Measurements from ENCODE around the gene TMEM151B. TPM values are rescaled to one million over a fixed set of nuclear protein-coding genes. Genes with fewer than 3 reads are reported as not detected.

Gene TMEM151B
- polyA plus RNA-seq, 4 donors: 0.41 to 1.4 (median 0.98) TPM

- DNase-seq (ENCODE audit: low read depth in 4 of 4, low spot score in 2 of 4): no peak
These were observed 37.3 kb upstream of the TMEM151B start for GRCh38 chr6:44232676-44233566.

GRCh38 chr6:44233567-44234100, 36.6 kb upstream of the TMEM151B start:
- no peak for DNase-seq (ENCODE audit: low read depth in 4 of 4, low spot score in 2 of 4)

- DNase-seq (ENCODE audit: low read depth in 4 of 4, low spot score in 2 of 4): peak in 1 of 4 donors; percentile 65
These were observed 35.9 kb upstream of the TMEM151B start for GRCh38 chr6:44234101-44235025.

GRCh38 chr6:44235269-44235668, 35.0 kb upstream of the TMEM151B start:
- no peak for DNase-seq (ENCODE audit: low read depth in 4 of 4, low spot score in 2 of 4)

GRCh38 chr6:44235891-44236516, 34.2 kb upstream of the TMEM151B start:
- no peak for DNase-seq (ENCODE audit: low read depth in 4 of 4, low spot score in 2 of 4)

GRCh38 chr6:44237021-44237812, 33.0 kb upstream of the TMEM151B start:
- peak in 2 of 4 donors; percentile 63 to 73 for DNase-seq (ENCODE audit: low read depth in 4 of 4, low spot score in 2 of 4)

- DNase-seq (ENCODE audit: low read depth in 4 of 4, low spot score in 2 of 4): peak in 1 of 4 donors; percentile 68
These were observed 32.3 kb upstream of the TMEM151B start for GRCh38 chr6:44237813-44238433.

- no peak for DNase-seq (ENCODE audit: low read depth in 4 of 4, low spot score in 2 of 4)
These were observed 31.4 kb upstream of the TMEM151B start for GRCh38 chr6:44238687-44239350.

- DNase-seq (ENCODE audit: low read depth in 4 of 4, low spot score in 2 of 4): no peak
These were observed 26.9 kb upstream of the TMEM151B start for GRCh38 chr6:44243345-44243744.

GRCh38 chr6:44245391-44245911, 24.8 kb upstream of the TMEM151B start:
- no peak for DNase-seq (ENCODE audit: low read depth in 4 of 4, low spot score in 2 of 4)

GRCh38 chr6:44245912-44246662, 24.2 kb upstream of the TMEM151B start:
- peak in 1 of 4 donors; percentile 73 for DNase-seq (ENCODE audit: low read depth in 4 of 4, low spot score in 2 of 4)

GRCh38 chr6:44246663-44247337, 23.4 kb upstream of the TMEM151B start, which contains the start of gene HSP90AB1:
Gene HSP90AB1, plus strand, starts transcription at chr6:44247101. Its CDS starts 1,529 bp downstream, at chr6:44248630.
- DNase-seq (ENCODE audit: low read depth in 4 of 4, low spot score in 2 of 4): peak in 3 of 4 donors; percentile 92 to 95 (median 93)

- DNase-seq (ENCODE audit: low read depth in 4 of 4, low spot score in 2 of 4): no peak
These were observed 22.6 kb upstream of the TMEM151B start for GRCh38 chr6:44247338-44248302.

GRCh38 chr6:44248579-44248978, 21.7 kb upstream of the TMEM151B start:
- no peak for DNase-seq (ENCODE audit: low read depth in 4 of 4, low spot score in 2 of 4)

- DNase-seq (ENCODE audit: low read depth in 4 of 4, low spot score in 2 of 4): no peak
These were observed 21.0 kb upstream of the TMEM151B start for GRCh38 chr6:44249082-44249748.
